ENCODE data around the gene ANKRD22. TPM values are rescaled to one million over a fixed set of nuclear protein-coding genes. Genes with fewer than 3 reads are reported as not detected.

Gene ANKRD22
- total RNA-seq, 1 donor from 2014 or later, result 0.71 TPM

DNA sequence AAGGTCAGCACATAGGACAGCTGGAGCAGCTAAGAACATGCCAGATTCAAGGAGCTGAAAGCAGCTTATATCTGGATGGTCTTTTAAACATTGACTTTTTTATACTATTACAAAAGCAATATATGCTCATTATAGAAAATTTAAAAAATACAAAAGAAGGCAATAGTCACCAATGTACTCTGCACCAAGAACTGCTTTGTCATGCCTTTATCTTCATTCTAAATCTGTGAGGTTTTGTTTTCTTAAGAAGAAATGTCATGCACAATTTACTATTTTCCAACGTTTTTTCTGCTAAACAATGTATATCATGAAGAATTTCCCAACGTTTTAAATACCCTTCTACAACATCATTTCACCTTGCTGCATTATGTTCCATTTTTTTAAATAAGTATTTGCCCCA lies 46.3 kb downstream of the ANKRD22 start:
- no peaks in the 10 kb centered on the region for H3K27me3 ChIP-seq (ENCODE audit: low read depth)
- no peak for DNase-seq
- no peak overlapping the region for H3K4me3 ChIP-seq
- no peaks in the 10 kb centered on the region for H3K4me1 ChIP-seq
- no peak for ATAC-seq
- TF ChIP-seq, protein P1, sequence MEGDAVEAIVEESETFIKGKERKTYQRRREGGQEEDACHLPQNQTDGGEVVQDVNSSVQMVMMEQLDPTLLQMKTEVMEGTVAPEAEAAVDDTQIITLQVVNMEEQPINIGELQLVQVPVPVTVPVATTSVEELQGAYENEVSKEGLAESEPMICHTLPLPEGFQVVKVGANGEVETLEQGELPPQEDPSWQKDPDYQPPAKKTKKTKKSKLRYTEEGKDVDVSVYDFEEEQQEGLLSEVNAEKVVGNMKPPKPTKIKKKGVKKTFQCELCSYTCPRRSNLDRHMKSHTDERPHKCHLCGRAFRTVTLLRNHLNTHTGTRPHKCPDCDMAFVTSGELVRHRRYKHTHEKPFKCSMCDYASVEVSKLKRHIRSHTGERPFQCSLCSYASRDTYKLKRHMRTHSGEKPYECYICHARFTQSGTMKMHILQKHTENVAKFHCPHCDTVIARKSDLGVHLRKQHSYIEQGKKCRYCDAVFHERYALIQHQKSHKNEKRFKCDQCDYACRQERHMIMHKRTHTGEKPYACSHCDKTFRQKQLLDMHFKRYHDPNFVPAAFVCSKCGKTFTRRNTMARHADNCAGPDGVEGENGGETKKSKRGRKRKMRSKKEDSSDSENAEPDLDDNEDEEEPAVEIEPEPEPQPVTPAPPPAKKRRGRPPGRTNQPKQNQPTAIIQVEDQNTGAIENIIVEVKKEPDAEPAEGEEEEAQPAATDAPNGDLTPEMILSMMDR (IDR thresholded peaks at IDR 0.05), result no peak
- intact Hi-C loops (cut with DNase I), result no loop called here
- no peak overlapping the region for H3K27ac ChIP-seq
- no peaks in the 10 kb centered on the region for H3K9me3 ChIP-seq
- H3K36me3 ChIP-seq, result no peaks in the 10 kb centered on the region

- intact Hi-C loops (cut with DNase I), result no loop called here
- DNase-seq (no peak), ATAC-seq (no peak)
- H3K9me3 ChIP-seq, result no peaks in the 10 kb centered on the region
- no peaks in the 10 kb centered on the region for H3K36me3 ChIP-seq
- no peaks in the 10 kb centered on the region for H3K27me3 ChIP-seq (ENCODE audit: low read depth)
- TF ChIP-seq, protein P1 (IDR thresholded peaks at IDR 0.05), result no peak
- H3K27ac ChIP-seq, result no peak overlapping the region
- no peak overlapping the region for H3K4me3 ChIP-seq
- H3K4me1 ChIP-seq, result no peaks in the 10 kb centered on the region
These were observed 47.4 kb downstream of the ANKRD22 start for GRCh38 chr10:88804083-88804812.

GRCh38 chr10:88803641-88804040 lies 48.0 kb downstream of the ANKRD22 start:
- Histone ChIP-seq H3K4me1 (no peaks in the 10 kb centered on the region), H3K36me3 (no peaks in the 10 kb centered on the region), H3K9me3 (no peaks in the 10 kb centered on the region), H3K27me3 (ENCODE audit: low read depth) (no peaks in the 10 kb centered on the region), H3K27ac (no peak overlapping the region), H3K4me3 (no peak overlapping the region)
- DNase-seq (no peak), ATAC-seq (no peak)
- TF ChIP-seq, protein P1 (IDR thresholded peaks at IDR 0.05), result no peak
- intact Hi-C loops (cut with DNase I), result no loop called here

DNA sequence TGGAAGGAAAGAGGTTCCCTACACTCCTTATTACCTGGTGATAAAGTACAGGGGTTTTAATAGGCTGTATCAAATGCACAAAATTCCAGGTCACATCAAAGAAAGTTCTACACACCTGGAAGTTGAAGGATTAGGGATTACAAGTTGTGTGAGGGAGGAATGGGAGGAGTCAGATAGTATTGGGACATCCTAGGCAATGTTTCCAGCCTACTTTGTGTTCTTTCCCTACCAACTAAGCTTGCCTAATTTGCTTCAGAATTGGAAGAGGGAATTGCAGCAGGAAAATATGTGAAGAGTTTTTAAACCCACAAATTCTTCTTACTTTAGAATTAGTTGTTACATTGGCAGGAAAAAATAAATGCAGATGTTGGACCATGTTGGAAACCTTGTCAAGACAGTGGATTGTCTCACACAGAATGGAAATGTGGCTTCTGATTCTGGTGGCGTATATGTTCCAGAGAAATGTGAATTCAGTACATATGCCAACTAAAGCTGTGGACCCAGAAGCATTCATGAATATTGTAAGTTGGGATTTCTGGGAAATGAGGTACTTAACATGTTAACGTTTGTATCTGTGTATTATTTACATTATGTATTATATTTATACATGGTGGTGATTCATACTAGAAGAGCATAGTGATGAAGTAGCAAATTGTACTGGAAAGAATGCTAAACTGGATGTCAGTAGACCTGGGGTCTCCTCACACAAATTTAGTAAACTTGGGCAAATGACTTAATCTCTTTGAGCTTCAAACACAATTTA lies 48.9 kb downstream of the ANKRD22 start, which contains the start of gene LIPM:
TSS of gene LIPM (plus strand) at position 208 of the 763 bp plus-strand sequence. CDS start at position 375, 167 bp downstream.
- no peaks in the 10 kb centered on the region for H3K9me3 ChIP-seq
- no peak within 1 kb of the TSS for H3K4me3 ChIP-seq
- ATAC-seq (no peak), DNase-seq (no peak)
- no peaks in the 10 kb centered on the region for H3K27me3 ChIP-seq (ENCODE audit: low read depth)
- TF ChIP-seq, protein P1 (IDR thresholded peaks at IDR 0.05), result no peak
- no peaks in the 10 kb centered on the region for H3K4me1 ChIP-seq
- no peaks in the 10 kb centered on the region for H3K36me3 ChIP-seq
- intact Hi-C loops (cut with DNase I), result no loop called here
- no peak within 1 kb of the TSS for H3K27ac ChIP-seq

DNA sequence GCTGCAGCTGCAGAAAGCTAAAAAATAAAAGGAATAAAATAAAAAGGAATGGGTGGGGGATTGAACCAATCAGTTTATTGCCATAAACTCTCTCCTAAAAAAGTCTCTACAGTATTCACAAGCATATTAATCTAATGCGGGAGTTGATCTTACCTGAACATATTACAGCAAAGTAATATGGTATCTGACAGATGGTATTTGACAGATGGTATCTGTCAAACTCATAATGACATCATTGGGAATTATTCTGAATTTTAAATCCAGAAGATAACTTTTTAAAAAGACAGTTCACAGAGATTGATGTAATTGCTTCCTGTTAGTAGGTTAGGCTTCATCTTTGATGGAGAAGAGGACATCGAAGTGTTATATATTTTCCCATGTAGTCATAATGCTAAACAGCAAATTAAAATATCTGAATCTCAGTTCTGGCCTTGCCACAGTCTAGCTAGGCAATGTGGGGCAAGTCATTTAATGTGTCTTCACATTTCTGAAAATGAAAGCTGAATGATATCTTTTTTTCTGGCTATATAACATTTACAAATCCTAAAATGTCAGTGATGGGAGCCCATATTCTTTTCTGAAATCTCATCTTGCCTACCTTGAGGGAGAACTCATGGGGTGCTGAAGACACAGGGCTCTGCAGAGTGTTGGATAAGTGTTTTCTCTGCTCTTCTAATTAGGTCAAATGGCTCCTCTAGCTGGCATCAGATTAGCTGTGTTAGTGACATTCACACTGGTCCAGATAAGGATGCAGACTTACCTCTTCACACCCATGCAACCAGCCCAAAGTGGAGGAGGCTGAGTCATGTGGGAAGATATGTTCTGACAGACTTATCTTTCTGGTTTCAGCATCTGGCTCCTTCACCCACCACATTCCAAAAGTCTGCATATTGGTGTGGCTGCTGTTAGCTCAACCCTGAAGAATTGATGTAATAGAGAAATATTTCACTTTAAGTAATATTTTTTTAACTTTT lies 51.2 kb downstream of the ANKRD22 start:
- intact Hi-C loops (cut with DNase I), result no loop called here
- no peaks in the 10 kb centered on the region for H3K4me1 ChIP-seq
- H3K36me3 ChIP-seq, result no peaks in the 10 kb centered on the region
- H3K4me3 ChIP-seq, result no peak overlapping the region
- DNase-seq (no peak), ATAC-seq (no peak)
- no peaks in the 10 kb centered on the region for H3K9me3 ChIP-seq
- TF ChIP-seq, protein P1 (IDR thresholded peaks at IDR 0.05), result no peak
- no peak overlapping the region for H3K27ac ChIP-seq
- no peaks in the 10 kb centered on the region for H3K27me3 ChIP-seq (ENCODE audit: low read depth)
